Type B pancreatic cell (in vitro differentiated cells): ENCODE data around the gene BPIFB2. TPM values are rescaled to one million over a fixed set of nuclear protein-coding genes. Genes with fewer than 3 reads are reported as not detected.

Experiments
- DNase-seq: peaks from one replicate; pipeline ENCODE4 v3.0.0; 2021; ENCODE audit warnings: mixed read lengths; ENCODE audit not compliant: unreplicated experiment; ENCODE audit errors: extremely low spot score
- H3K27ac Mint-ChIP-seq: 2 replicates; pipeline ENCODE4 v1.8.0; 2021; ENCODE audit warnings: mild to moderate bottlenecking, mixed read lengths
- H3K27me3 Mint-ChIP-seq: 2 replicates; pipeline ENCODE4 v1.8.0; 2021; ENCODE audit warnings: mixed read lengths
- H3K36me3 Mint-ChIP-seq: 2 replicates; pipeline ENCODE4 v1.8.0; 2021; ENCODE audit warnings: mixed read lengths
- H3K4me1 Mint-ChIP-seq: one replicate; pipeline ENCODE4 v1.8.0; 2021; ENCODE audit warnings: mixed read lengths; ENCODE audit not compliant: unreplicated experiment
- H3K4me3 Mint-ChIP-seq: 2 replicates; pipeline ENCODE4 v1.8.0; 2021; ENCODE audit warnings: mild to moderate bottlenecking, mixed read lengths
- H3K9me3 Mint-ChIP-seq: 2 replicates; pipeline ENCODE4 v1.8.0; 2021; ENCODE audit warnings: mixed read lengths
- total RNA-seq: library from RNA; stranded (reverse); gene quantifications from 2 replicates; pipeline ENCODE4 v1.2.1, GENCODE V29; 2021; ENCODE audit warnings: low replicate concordance
- TF ChIP-seq, protein P1 (sequence below): fragments of 200-600 bp; sonication (generic); conservative IDR thresholded peaks from 2 replicates; pipeline ENCODE4 v1.5.0; 2021; ENCODE audit warnings: antibody characterized with exemption, mild to moderate bottlenecking

The BPIFB2 gene
- total RNA-seq, 1 donor from 2014 or later, result 0.22 TPM

DNA sequence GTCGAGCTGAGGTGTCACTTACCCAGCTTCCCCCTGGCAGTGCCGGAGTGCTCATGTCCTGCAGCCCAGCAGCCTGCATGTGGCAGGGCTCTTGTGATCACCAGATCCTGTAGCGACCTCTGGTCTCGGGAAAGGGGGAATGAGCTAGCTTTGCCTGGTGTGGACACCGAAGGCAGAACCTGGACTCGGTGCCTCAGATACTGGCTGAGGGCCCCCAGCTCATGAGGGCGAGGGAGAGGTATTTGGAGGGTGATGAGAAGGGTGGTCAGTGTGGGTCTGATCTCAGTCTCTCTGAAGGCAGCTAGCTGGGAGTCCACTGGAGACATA lies 29.5 kb upstream of the BPIFB2 start:
- DNase-seq, result no peak
- TF ChIP-seq, protein P1, sequence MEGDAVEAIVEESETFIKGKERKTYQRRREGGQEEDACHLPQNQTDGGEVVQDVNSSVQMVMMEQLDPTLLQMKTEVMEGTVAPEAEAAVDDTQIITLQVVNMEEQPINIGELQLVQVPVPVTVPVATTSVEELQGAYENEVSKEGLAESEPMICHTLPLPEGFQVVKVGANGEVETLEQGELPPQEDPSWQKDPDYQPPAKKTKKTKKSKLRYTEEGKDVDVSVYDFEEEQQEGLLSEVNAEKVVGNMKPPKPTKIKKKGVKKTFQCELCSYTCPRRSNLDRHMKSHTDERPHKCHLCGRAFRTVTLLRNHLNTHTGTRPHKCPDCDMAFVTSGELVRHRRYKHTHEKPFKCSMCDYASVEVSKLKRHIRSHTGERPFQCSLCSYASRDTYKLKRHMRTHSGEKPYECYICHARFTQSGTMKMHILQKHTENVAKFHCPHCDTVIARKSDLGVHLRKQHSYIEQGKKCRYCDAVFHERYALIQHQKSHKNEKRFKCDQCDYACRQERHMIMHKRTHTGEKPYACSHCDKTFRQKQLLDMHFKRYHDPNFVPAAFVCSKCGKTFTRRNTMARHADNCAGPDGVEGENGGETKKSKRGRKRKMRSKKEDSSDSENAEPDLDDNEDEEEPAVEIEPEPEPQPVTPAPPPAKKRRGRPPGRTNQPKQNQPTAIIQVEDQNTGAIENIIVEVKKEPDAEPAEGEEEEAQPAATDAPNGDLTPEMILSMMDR, result no peak
- Mint-ChIP-seq H3K4me1 (peaks cover 23% of the 10 kb centered on the region), H3K9me3 (no peaks in the 10 kb centered on the region), H3K4me3 (no peak overlapping the region), H3K27ac (no peak overlapping the region), H3K27me3 (no peaks in the 10 kb centered on the region), H3K36me3 (no peaks in the 10 kb centered on the region)

DNA sequence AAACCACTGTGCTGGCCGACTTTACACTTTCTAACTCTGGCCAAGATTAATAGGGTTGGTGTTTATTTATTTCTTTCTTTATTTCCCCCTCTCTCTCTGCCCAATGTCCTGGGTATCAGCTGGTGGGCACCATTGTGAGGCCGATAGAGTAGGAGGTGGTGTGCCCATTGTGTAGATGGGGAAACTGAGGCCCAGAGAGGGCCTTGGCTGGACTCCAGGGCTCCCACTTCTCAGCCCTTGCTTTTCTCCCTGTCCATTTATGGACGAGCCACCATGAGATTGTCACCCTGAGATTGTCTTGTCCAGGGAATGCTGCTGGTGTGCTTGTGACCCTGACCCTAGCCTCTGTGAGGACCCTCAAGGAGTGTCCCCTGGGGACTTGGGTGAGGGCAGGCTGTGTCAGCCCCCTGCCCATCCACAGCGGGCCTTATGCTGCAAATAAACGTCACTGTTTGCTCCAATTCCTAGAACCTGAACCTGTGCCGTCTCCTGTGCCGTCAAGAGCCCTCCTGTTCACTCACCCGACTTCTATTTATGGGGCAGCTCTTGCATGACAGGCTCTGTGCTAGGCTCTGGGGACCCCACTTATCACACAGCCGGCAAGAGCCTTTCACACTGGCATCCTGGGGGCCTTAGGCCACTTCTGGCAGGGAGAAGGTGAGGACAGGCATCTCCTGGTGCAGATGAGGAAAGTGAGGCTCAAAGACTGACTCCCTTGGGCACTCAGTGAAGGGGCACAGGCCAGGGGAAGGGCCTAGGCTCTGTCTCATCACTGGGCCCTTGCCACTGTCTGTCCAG lies 28.1 kb upstream of the BPIFB2 start:
- peaks cover 1% of the 10 kb centered on the region for H3K27me3 Mint-ChIP-seq

DNA sequence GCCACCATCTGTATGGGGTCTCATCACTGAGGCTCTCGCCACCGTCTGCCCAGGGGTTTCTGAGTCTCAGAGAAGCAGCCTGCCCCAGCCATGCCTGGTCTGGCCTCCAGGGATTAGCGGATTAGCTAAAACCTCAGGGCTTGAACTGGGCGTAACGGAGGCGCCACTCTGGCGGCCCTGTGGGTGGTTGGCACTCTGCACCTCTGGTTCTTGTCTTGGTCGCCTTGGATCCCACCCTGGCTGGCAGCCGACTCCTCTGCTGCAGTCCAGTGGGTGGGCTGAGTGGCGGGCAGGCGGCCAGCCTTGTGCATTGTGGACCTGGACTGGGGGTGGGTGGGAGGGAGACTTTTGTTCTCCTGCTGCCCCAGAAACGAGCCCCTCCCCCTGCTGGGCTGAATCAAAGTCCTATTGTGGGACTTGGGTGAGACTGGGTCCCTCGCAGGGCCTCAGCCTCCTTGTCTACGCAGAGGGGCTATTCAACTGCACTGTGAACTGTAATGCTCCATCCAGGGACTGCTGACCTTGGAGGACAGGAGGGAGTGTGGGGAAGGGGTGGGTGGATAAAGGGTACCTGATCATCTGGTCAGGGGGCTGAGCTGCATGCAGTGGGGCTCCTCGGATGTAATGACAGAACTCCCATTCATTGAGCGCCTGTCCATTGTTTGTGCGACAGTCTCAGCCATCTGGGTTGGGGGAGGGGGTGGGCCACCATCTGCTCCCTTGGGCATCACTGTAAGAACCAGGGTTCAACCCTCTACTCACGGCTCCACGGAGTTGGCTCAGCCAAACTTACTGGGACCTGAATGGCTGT lies 27.2 kb upstream of the BPIFB2 start:
- H3K4me1 Mint-ChIP-seq, result peaks cover 10% of the 10 kb centered on the region
- no peaks in the 10 kb centered on the region for H3K36me3 Mint-ChIP-seq
- H3K9me3 Mint-ChIP-seq, result no peaks in the 10 kb centered on the region
- TF ChIP-seq, protein P1, result no peak
- H3K4me3 Mint-ChIP-seq, result no peak overlapping the region
- H3K27ac Mint-ChIP-seq, result no peak overlapping the region
- no peak for DNase-seq
- H3K27me3 Mint-ChIP-seq, result peaks cover 4% of the 10 kb centered on the region

More for the DNA sequence above, 28.1 kb upstream of the BPIFB2 start:
- no peak for DNase-seq
- Mint-ChIP-seq H3K4me3 (no peak overlapping the region), H3K36me3 (no peaks in the 10 kb centered on the region), H3K27ac (no peak overlapping the region), H3K4me1 (peaks cover 19% of the 10 kb centered on the region), H3K9me3 (no peaks in the 10 kb centered on the region)
- TF ChIP-seq, protein P1, result no peak

DNA sequence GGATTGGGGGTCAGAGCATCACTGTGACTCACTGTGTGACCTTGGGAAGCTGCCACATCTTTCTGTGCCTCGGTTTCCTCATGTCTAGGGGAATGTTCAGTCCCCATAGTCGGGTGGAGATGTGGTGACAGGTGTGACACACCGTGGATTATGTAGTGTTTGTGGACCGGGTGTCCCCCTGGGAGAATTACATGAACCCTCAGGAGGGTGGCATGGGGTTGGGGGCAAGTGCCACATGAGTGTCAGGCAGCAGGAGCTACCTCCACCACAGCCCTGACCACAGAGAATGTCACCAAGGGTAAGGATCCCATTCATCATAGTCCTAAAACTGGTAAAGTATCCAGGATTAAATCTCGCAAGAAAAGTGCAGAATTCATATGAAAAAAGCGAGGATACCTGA lies 26.5 kb upstream of the BPIFB2 start:
- H3K36me3 Mint-ChIP-seq, result no peaks in the 10 kb centered on the region
- DNase-seq, result no peak
- H3K9me3 Mint-ChIP-seq, result no peaks in the 10 kb centered on the region
- H3K27ac Mint-ChIP-seq, result no peak overlapping the region
- H3K27me3 Mint-ChIP-seq, result peaks cover 4% of the 10 kb centered on the region
- H3K4me1 Mint-ChIP-seq, result peaks cover 7% of the 10 kb centered on the region
- TF ChIP-seq, protein P1, result no peak
- H3K4me3 Mint-ChIP-seq, result no peak overlapping the region

DNA sequence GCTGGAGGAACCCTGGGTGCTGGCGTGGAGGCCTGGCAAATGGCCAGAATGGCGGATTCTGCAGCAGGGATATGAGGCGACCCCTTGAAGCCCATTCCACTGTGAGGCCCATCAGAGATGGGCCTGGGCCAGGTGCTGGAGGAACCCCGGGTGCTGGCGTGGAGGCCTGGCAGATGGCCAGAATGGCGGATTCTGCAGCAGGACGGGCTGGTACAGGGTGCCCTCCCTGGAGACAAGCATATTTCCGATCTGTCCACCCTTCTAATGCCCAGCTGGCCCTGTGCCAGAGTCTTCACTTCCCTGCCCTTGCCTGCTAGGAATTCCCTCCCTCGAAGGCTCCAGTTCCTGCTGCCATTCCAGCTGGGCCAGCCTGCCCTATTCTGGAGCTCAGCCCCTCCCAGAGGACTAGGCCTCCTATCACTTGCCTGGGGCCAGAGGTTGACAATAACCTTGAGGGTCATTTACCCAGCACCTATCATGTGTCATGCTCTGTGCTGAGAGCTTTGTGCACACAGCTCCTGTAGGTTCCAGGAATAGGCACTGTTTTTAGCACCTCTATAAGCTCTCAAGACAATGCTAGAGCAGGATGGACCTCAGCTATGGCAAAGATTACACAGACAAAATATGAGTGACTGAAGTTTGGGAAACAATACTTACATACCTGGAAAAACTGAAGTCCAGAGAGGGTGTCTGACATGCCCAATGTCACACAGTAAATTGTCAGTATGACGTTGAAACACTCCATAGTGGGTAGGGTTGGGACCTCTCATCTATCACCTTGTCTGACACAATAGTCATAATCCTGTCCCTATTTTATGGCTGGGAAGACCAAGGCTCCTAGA lies 24.7 kb upstream of the BPIFB2 start:
- no peaks in the 10 kb centered on the region for H3K9me3 Mint-ChIP-seq
- no peak for DNase-seq
- no peaks in the 10 kb centered on the region for H3K4me1 Mint-ChIP-seq
- no peak overlapping the region for H3K4me3 Mint-ChIP-seq
- H3K27me3 Mint-ChIP-seq, result peaks cover 4% of the 10 kb centered on the region
- TF ChIP-seq, protein P1, result no peak
- H3K27ac Mint-ChIP-seq, result no peak overlapping the region
- H3K36me3 Mint-ChIP-seq, result no peaks in the 10 kb centered on the region
